Raji (cell line): ENCODE measurements around the gene PLEKHO2.

Experiments used
- POLR2A ChIP-seq: IDR thresholded peaks from 2 replicates; pipeline ENCODE4 v1.6.1; 2011; ENCODE audit warnings: low read depth, low read length, control low read depth; ENCODE audit not compliant: insufficient read depth

The PLEKHO2 gene

DNA sequence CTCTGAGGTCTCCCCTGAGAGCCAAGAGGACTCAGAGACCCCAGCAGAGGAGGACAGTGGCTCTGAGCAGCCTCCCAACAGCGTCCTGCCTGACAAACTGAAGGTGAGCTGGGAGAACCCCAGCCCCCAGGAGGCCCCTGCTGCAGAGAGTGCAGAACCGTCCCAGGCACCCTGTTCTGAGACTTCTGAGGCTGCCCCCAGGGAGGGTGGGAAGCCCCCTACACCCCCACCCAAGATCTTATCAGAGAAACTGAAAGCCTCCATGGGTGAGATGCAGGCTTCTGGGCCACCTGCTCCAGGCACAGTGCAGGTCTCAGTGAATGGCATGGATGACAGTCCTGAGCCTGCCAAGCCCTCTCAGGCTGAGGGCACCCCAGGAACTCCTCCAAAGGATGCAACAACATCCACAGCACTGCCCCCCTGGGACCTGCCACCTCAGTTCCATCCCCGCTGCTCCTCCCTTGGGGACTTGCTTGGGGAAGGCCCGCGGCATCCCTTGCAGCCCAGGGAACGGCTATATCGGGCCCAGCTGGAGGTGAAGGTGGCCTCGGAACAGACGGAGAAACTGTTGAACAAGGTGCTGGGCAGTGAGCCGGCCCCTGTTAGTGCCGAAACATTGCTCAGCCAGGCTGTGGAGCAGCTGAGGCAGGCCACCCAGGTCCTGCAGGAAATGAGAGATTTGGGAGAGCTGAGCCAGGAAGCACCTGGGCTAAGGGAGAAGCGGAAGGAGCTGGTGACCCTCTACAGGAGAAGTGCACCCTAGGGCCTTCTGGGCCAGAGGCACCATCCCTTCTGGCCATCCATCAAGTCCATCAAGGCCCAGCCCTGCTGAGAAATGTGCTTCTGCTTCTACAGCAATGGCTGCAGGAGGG lies 23.6 kb downstream of the PLEKHO2 start:
- TF ChIP-seq POLR2A, result no peak

GRCh38 chr15:64865998-64866520 lies 24.3 kb downstream of the PLEKHO2 start:
- no peak for TF ChIP-seq POLR2A

GRCh38 chr15:64869501-64869900 lies 27.8 kb downstream of the PLEKHO2 start:
- no peak for TF ChIP-seq POLR2A

GRCh38 chr15:64870353-64870752 lies 28.6 kb downstream of the PLEKHO2 start:
- no peak for TF ChIP-seq POLR2A

DNA sequence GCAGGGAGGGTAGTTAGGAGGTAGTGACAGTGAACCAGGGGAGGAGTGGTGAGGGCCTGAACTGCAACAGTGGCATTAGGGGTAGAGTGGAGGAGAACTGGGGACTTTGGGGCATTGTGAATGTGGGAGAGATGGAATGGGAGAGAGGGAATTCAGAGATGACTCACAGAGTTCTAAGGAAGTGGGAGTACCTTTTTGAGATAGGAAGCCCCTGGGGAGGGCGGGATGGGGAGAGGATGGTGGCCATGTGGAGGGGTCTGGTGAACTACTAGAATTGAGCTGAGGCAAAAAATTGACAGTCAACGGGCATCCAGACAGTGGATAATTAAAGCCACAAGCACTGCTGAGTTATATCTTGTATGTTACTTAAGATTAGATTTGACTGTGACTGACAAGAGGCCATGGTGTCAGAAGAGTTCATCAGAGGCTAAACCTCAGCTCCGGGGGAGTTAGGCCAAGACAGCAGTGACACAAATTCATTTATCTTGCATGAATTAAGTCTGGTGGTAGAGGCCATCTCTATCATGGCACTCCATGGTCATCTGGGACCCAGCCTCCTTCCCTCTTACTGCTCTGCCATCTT lies 34.0 kb downstream of the PLEKHO2 start:
- no peak for TF ChIP-seq POLR2A

DNA sequence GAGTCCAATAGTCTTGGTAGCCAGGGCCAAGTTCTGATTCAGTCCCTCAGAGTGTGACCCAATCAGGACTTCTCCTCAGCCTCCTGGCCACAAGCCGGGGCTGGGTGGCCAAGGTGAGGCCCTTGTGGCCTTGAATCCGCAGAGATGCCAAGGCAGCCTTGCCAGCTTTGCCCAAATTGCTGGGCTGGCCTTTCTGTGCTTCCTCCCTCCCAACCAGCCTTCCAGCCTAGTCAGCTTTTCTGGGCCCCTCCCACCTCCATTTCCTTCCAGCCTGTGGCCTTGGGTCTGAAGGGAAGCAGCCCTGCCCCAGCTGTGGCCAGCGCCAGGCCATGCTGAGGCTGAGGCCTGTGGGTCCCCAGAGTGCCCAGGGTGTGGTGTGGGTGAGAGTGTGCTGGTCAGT lies 35.7 kb downstream of the PLEKHO2 start:
- no peak for TF ChIP-seq POLR2A

DNA sequence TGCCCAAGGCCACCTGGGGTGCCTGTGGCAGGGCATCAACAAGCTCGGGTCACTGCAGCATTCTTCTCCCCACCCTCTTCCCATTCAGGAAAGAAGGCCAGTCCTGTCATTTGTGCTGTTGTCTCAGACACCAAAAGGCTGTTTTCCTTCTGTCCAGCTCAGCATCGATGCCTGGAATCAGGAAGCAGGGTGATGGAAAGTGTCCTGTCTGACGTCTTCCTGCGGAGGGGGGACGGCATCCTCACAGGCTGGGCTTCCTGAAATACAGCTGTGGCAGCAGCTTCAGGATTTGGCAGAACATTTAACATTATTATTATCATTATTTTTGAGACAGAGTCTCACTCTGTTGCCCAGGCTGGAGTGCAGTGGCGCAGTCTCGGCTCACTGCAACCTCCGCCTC lies 37.0 kb downstream of the PLEKHO2 start:
- no peak for TF ChIP-seq POLR2A

- TF ChIP-seq POLR2A, result no peak
Measured at GRCh38 chr15:64883100-64883581, 41.4 kb downstream of the PLEKHO2 start.

- TF ChIP-seq POLR2A, result no peak
Measured at GRCh38 chr15:64883997-64884511, 42.3 kb downstream of the PLEKHO2 start.

DNA sequence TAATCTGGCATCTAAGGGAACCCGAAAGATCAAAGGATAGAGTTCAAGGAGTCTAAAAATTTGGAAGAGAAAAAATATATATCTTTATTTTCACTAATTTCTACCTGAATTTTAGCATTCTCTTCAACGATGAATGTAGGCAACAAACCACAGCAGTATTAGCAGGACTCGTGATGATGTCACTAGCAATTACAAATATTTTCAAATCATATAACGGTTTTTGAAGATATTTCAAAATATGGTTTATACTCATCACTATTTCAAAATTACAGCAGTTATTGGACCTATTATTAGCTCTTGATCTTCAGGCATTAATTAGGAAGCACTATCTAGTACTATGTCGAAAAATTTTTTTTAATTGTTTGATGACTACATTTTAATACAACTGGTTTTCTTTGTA lies 43.0 kb downstream of the PLEKHO2 start:
- no peak for TF ChIP-seq POLR2A

- no peak for TF ChIP-seq POLR2A
Measured at GRCh38 chr15:64888336-64888735, 46.6 kb downstream of the PLEKHO2 start.

GRCh38 chr15:64891561-64891960 lies 49.8 kb downstream of the PLEKHO2 start:
- TF ChIP-seq POLR2A, result no peak

GRCh38 chr15:64892847-64893403 lies 51.2 kb downstream of the PLEKHO2 start:
- TF ChIP-seq POLR2A, result no peak

- peak; percentile 73 for TF ChIP-seq POLR2A
Measured at GRCh38 chr15:64893481-64894394, 52.0 kb downstream of the PLEKHO2 start.
